ENCODE measurements around the gene SUMO3.

Gene SUMO3

DNA sequence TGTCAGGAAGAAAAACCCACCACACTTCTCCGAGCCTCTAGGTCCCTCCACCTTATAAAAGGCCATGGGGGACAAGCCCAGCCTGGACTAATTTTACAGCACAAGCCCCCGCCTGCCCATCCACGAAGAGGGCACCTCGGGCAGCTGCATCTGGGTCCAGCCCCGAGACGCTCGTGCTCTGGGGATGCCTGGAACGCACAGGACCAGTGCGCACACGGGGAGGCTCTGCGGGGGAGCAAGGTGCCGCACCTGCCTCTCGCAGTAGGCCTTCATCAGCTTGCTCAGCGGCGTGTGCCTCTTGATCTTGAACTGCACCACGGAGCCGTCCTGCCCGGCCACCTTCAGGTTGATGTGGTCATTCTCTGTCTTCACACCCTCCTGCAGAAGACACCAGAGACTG is 4.1 kb downstream of the SUMO3 start:
- TF ChIP-seq CTCF (IDR thresholded peaks at IDR 0.05; ENCODE audit: poor library complexity, severe bottlenecking), result no peak
- H3K4me1 ChIP-seq (ENCODE audit: insufficient read depth, poor library complexity, severe bottlenecking), result no peaks in the 10 kb centered on the region
- H3K9me3 ChIP-seq (ENCODE audit: severe bottlenecking), result no peaks in the 10 kb centered on the region
- peaks cover 51% of the 10 kb centered on the region for H3K36me3 ChIP-seq (ENCODE audit: low read depth)
- ATAC-seq (ENCODE audit: low read depth) (no peak), DNase-seq (ENCODE audit: low spot score) (no peak)
- no peak overlapping the region for H3K4me3 ChIP-seq (ENCODE audit: severe bottlenecking)
- no peak overlapping the region for H3K27ac ChIP-seq (ENCODE audit: poor library complexity, severe bottlenecking)
- H3K27me3 ChIP-seq (ENCODE audit: insufficient read depth, poor library complexity, severe bottlenecking), result no peaks in the 10 kb centered on the region

GRCh38 chr21:44813149-44813548 is 4.7 kb downstream of the SUMO3 start:
- Histone ChIP-seq H3K4me1 (ENCODE audit: insufficient read depth, poor library complexity, severe bottlenecking) (no peaks in the 10 kb centered on the region), H3K4me3 (ENCODE audit: severe bottlenecking) (no peak overlapping the region), H3K9me3 (ENCODE audit: severe bottlenecking) (no peaks in the 10 kb centered on the region), H3K36me3 (ENCODE audit: low read depth) (peaks cover 57% of the 10 kb centered on the region), H3K27ac (ENCODE audit: poor library complexity, severe bottlenecking) (no peak overlapping the region), H3K27me3 (ENCODE audit: insufficient read depth, poor library complexity, severe bottlenecking) (no peaks in the 10 kb centered on the region)
- DNase-seq (ENCODE audit: low spot score) (no peak), ATAC-seq (ENCODE audit: low read depth) (no peak)
- no peak for TF ChIP-seq CTCF (IDR thresholded peaks at IDR 0.05; ENCODE audit: poor library complexity, severe bottlenecking)

- DNase-seq (ENCODE audit: low spot score) (no peak), ATAC-seq (ENCODE audit: low read depth) (no peak)
- H3K4me1 ChIP-seq (ENCODE audit: insufficient read depth, poor library complexity, severe bottlenecking), result no peaks in the 10 kb centered on the region
- H3K27ac ChIP-seq (ENCODE audit: poor library complexity, severe bottlenecking), result no peak overlapping the region
- H3K36me3 ChIP-seq (ENCODE audit: low read depth), result peaks cover 62% of the 10 kb centered on the region
- H3K4me3 ChIP-seq (ENCODE audit: severe bottlenecking), result no peak overlapping the region
- no peak for TF ChIP-seq CTCF (IDR thresholded peaks at IDR 0.05; ENCODE audit: poor library complexity, severe bottlenecking)
- H3K27me3 ChIP-seq (ENCODE audit: insufficient read depth, poor library complexity, severe bottlenecking), result no peaks in the 10 kb centered on the region
- H3K9me3 ChIP-seq (ENCODE audit: severe bottlenecking), result no peaks in the 10 kb centered on the region
Observed at GRCh38 chr21:44812640-44813039, 5.2 kb downstream of the SUMO3 start.

DNA sequence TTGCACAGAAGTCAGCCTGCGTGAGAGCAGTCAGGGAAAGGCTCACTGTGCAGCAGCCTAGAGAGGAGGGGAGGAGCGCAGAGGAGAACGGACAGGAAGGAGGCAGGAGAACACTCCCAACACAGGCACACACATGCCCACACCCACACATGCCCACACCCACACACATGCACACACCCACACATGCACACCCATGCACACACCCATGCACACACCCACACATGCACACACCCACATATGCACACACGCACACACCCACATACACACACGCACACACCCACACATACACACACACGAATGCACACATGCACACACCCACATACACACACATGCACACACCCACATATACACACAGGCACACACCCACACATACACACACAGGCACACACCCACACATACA is 7.1 kb downstream of the SUMO3 start:
- no peak for TF ChIP-seq CTCF (IDR thresholded peaks at IDR 0.05; ENCODE audit: poor library complexity, severe bottlenecking)
- Histone ChIP-seq H3K4me3 (ENCODE audit: severe bottlenecking) (no peak overlapping the region), H3K27ac (ENCODE audit: poor library complexity, severe bottlenecking) (no peak overlapping the region), H3K27me3 (ENCODE audit: insufficient read depth, poor library complexity, severe bottlenecking) (no peaks in the 10 kb centered on the region), H3K9me3 (ENCODE audit: severe bottlenecking) (no peaks in the 10 kb centered on the region), H3K36me3 (ENCODE audit: low read depth) (peaks cover 78% of the 10 kb centered on the region), H3K4me1 (ENCODE audit: insufficient read depth, poor library complexity, severe bottlenecking) (no peaks in the 10 kb centered on the region)
- DNase-seq (ENCODE audit: low spot score) (no peak), ATAC-seq (ENCODE audit: low read depth) (no peak)

DNA sequence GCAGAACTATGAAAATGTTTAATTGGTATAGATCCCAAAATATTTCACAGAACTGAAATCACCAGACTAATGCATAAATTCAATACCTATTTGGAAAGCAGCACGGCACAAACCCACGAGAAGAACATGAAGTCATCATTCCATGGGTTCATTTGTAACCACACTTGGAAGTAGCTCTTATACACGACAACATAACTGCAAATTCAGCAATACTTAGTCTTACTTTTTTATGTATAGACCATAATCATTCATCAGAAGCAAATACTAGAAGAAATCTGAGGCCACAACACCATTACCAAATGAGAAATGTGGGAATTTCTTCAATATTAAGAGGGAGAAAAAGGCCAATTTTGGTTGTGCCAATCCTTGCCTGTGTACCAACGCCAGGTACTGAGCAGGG is 12.0 kb downstream of the SUMO3 start:
- H3K9me3 ChIP-seq (ENCODE audit: severe bottlenecking), result no peaks in the 10 kb centered on the region
- H3K27ac ChIP-seq (ENCODE audit: poor library complexity, severe bottlenecking), result no peak overlapping the region
- DNase-seq (ENCODE audit: low spot score) (no peak), ATAC-seq (ENCODE audit: low read depth) (no peak)
- no peak overlapping the region for H3K4me3 ChIP-seq (ENCODE audit: severe bottlenecking)
- no peaks in the 10 kb centered on the region for H3K27me3 ChIP-seq (ENCODE audit: insufficient read depth, poor library complexity, severe bottlenecking)
- no peak for TF ChIP-seq CTCF (IDR thresholded peaks at IDR 0.05; ENCODE audit: poor library complexity, severe bottlenecking)
- H3K4me1 ChIP-seq (ENCODE audit: insufficient read depth, poor library complexity, severe bottlenecking), result no peaks in the 10 kb centered on the region
- H3K36me3 ChIP-seq (ENCODE audit: low read depth), result peaks cover 78% of the 10 kb centered on the region
